Effector CD8-positive, alpha-beta T cell (primary cell): ENCODE data around the gene C4orf50.

ENCODE experiments used
- DNase-seq: peaks from one replicate; lab custom pipeline; 2025; lab: John Stamatoyannopoulos, UW

The C4orf50 gene

GRCh38 chr4:6043843-6044242 is 25.6 kb upstream of the C4orf50 start:
- no peak for DNase-seq

- DNase-seq, result no peak
These were observed 25.0 kb upstream of the C4orf50 start for GRCh38 chr4:6043188-6043587.

GRCh38 chr4:6042293-6043063 is 24.2 kb upstream of the C4orf50 start:
- no peak for DNase-seq

- no peak for DNase-seq
These were observed 23.6 kb upstream of the C4orf50 start for GRCh38 chr4:6041800-6042199.

GRCh38 chr4:6038711-6039110 is 20.5 kb upstream of the C4orf50 start:
- DNase-seq, result no peak

- DNase-seq, result no peak
These were observed 17.6 kb upstream of the C4orf50 start for GRCh38 chr4:6035786-6036185.

- no peak for DNase-seq
These were observed 15.2 kb upstream of the C4orf50 start for GRCh38 chr4:6033381-6033780.

- no peak for DNase-seq
These were observed 14.3 kb upstream of the C4orf50 start for GRCh38 chr4:6032249-6033244.

- no peak for DNase-seq
These were observed 13.6 kb upstream of the C4orf50 start for GRCh38 chr4:6031846-6032245.

GRCh38 chr4:6030679-6031078 is 12.4 kb upstream of the C4orf50 start:
- no peak for DNase-seq

GRCh38 chr4:6029254-6029653 is 11.0 kb upstream of the C4orf50 start:
- no peak for DNase-seq

- no peak for DNase-seq
These were observed 9.9 kb upstream of the C4orf50 start for GRCh38 chr4:6028168-6028567.

GRCh38 chr4:6027392-6027791 is 9.2 kb upstream of the C4orf50 start:
- no peak for DNase-seq

GRCh38 chr4:6024313-6024960 is 6.2 kb upstream of the C4orf50 start:
- no peak for DNase-seq

GRCh38 chr4:6023731-6024130 is 5.5 kb upstream of the C4orf50 start:
- no peak for DNase-seq

- DNase-seq, result no peak
These were observed 4.5 kb upstream of the C4orf50 start for GRCh38 chr4:6022607-6023288.

GRCh38 chr4:6021831-6022606 is 3.8 kb upstream of the C4orf50 start:
- DNase-seq, result no peak

- DNase-seq, result no peak
These were observed 2.4 kb upstream of the C4orf50 start for GRCh38 chr4:6020613-6021012.

GRCh38 chr4:6019316-6020263 is 1.4 kb upstream of the C4orf50 start:
- no peak for DNase-seq

- no peak for DNase-seq
These were observed 431 bp downstream of the C4orf50 start for GRCh38 chr4:6017800-6018199.
